HG03342 (cell line): ENCODE measurements around the gene DCTN2.
"Not testable (repeated sequence)": the region's sequence is repeated elsewhere in the genome, so short reads cannot be mapped to it uniquely, and the experiment has no call there.

Experiments
- ATAC-seq: cut with Tn5 transposase; IDR thresholded peaks from one replicate; pipeline ENCODE4 v1.9.1; 2021; ENCODE audit warnings: mild to moderate bottlenecking, moderate library complexity; ENCODE audit not compliant: unreplicated experiment

DCTN2 gene

DNA sequence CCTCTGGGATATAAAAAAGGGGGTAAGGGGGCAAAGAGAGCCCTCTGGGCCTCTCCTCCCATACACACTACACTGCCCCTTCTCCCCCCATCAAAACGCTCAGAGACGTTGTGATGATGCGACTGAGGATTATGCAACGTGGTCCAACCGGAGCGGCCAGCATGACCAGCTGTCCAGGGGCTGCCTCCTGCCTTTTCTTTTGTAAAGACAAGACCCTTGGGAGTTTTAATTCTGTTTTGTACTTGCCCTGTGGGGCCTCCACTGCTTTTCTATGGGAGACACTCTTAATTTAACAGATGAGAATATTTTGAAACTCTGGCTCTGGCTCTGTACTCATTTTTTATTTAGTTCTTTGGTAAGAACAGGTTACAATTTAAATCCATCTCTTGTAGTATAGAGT lies 17.2 kb downstream of the DCTN2 start:
- no peak for ATAC-seq

DNA sequence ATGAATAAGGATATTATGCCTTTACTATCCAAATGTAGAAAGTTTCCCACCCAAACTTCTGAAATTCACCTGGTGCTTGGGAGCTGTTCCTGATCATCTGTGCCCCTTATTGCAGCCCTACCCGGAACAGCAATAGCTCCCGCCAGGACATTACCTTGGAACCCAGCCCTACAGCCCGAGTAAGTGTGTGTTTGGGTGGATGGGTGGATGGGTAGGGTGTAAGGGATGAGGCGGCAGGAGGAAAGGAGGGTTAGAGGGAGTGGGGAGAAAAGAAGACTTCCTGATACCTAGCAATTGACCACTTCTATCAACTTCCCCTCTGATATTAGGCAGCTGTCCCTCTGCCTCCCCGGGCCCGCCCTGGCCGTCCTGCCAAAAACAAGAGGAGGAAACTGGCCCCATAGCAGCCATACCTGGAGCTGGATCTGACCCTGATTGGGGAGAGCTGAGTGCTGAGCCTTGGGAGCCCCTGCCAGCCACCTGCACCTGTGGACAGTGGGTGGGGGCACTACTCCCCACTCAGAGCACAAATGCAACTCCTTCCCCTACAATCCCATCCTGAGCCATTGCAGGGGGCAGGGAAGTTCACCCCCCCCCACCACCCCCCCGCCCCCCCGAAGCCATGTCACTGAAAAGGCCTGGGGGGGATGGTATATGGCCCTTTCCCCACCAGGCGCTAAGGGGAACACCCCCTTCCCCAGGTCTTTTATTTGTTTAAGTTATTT lies 18.0 kb downstream of the DCTN2 start:
- no peak for ATAC-seq

DNA sequence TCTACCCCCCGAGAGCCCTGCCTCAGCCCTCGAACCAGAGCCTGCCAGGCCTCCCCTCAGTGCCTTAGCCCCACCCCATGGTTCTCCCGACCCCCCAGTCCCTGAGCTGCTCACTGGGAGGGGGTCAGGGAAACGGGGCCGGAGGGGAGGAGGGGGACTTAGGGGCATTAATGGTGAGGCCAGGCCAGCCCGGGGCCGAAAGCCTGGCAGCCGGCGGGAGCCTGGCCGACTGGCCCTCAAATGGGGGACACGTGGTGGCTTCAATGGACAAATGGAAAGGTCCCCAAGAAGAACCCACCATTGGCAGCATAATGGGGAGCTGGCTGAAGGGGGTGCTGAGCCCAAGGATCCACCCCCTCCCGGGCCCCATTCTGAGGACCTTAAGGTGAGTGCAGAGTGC lies 18.8 kb downstream of the DCTN2 start:
- ATAC-seq: no peak

DNA sequence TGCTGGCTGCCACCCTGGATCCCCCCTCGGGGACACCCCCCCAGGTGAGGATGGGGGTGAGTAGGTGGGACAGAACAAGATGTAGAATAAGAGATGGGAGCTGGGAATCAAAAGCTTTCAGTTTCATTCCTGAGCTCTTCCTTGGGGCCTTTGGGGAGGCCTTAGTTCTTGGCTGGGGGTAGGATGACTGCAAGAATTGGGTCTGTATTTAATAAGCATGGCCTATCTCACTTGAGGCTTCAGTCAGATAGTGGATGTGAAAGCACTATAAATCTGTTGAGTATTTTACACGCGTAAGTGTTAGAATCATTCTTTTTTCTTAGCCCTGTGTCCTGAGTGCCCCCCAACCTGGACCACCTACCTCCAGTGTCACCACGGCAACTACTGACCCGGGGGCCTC lies 19.8 kb downstream of the DCTN2 start:
- no peak for ATAC-seq

DNA sequence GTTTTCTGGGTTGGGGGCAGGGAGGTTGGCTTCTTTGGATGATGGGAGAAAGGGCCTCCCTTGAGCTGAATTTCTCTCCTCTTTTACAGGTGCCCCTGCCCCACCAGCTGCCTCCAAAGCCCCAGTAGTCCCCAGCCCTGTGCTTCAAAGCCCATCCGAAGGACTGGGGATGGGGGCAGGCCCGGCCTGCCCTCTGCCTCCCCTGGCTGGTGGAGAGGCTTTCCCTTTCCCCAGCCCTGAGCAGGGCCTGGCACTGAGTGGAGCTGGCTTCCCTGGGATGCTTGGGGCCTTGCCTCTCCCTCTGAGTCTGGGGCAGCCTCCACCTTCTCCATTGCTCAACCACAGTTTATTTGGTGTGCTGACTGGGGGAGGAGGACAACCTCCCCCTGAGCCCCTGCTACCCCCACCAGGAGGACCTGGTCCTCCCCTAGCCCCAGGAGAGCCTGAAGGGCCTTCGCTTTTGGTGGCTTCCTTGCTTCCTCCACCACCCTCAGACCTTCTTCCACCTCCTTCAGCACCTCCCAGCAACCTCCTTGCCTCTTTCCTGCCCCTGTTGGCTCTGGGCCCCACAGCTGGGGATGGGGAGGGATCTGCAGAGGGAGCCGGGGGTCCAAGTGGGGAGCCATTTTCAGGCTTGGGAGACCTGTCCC lies 20.4 kb downstream of the DCTN2 start:
- no peak for ATAC-seq

DNA sequence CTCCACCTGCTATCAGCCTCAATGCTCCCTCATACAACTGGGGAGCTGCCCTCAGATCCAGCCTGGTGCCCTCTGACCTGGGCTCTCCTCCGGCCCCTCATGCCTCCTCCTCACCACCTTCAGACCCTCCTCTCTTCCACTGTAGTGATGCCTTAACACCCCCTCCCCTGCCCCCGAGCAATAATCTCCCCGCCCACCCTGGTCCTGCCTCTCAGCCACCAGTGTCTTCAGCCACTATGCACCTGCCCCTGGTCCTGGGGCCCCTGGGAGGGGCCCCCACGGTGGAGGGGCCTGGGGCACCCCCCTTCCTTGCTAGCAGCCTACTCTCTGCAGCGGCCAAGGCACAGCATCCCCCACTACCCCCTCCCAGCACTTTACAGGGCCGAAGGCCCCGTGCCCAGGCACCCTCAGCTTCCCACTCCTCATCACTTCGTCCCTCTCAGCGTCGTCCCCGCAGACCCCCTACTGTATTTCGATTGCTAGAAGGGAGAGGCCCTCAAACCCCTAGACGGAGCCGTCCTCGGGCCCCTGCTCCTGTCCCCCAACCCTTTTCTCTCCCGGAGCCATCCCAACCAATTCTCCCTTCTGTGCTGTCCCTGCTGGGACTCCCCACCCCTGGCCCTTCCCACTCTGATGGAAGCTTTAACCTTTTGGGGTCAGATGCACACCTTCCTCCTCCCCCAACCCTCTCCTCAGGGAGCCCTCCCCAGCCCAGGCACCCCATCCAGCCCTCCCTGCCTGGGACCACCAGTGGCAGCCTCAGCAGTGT lies 21.2 kb downstream of the DCTN2 start:
- ATAC-seq: no peak

DNA sequence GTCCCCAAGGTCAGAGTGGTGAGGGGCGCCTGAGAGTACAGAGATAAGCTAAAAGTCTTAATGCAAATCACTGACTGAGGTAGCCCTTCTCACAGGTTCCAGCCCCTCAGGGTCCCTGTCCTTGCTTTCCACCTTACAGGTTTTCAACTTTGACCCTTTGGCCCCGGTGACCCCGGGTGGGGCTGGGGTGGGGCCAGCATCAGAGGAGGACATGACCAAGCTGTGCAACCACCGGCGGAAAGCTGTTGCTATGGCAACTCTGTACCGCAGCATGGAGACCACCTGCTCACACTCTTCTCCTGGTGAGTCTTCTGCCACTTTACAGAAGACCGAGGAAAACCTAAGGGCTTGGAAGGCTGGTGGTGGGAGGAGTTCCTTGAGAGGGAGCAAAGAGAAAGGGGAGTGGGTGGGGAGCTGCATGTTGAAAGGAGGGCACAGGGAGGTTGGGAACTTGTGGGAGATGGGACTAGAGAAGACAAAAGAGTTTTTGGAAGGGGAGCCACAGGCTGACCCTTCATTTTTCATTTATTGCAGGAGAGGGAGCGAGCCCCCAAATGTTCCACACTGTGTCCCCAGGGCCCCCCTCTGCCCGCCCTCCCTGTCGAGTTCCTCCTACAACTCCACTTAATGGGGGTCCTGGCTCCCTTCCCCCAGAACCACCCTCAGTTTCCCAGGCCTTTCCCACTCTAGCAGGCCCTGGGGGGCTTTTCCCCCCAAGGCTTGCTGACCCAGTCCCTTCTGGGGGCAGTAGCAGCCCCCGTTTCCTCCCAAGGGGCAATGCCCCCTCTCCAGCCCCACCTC lies 22.0 kb downstream of the DCTN2 start:
- no peak for ATAC-seq

DNA sequence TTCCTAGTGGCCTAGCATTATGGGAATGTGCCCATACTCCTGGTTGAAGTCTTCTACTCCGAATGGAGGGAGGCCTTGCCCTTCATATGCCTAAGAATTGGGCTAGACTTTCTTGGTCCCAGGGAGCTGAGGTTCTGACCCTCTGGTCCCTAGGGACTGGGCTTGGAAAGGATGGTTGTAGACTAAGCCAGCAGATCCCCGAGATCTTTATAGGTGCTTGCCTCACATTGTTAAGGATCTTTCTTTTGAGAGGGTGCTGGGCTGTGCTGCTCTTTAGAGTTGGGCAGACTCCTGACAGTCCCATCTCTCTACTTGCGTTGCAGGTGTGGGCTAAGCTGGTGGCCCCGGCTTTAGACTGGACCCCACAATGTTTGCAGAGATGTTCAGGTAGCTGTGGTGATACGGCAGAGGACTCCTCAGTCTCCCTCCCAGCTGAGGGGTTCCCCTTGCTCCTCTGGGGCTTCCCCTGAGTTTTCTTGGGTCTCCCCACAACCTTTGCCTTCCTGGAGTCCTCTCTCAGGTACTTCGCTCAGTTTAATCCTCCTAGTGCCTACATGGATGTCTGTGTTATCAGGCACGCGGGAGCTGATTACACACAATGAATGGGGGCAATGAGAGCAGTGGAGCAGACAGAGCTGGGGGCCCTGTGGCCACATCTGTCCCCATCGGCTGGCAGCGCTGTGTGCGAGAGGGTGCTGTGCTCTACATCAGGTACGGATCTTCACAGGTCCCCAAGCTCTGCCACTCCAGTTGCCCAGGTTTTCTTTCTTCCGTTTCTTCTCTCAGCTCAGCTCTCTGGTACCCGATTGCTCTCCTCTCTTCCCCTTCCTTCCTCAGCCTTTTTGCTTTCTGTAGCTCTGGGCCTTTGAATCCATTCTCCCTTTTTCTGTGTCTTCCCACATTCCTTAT lies 23.0 kb downstream of the DCTN2 start:
- no peak for ATAC-seq

DNA sequence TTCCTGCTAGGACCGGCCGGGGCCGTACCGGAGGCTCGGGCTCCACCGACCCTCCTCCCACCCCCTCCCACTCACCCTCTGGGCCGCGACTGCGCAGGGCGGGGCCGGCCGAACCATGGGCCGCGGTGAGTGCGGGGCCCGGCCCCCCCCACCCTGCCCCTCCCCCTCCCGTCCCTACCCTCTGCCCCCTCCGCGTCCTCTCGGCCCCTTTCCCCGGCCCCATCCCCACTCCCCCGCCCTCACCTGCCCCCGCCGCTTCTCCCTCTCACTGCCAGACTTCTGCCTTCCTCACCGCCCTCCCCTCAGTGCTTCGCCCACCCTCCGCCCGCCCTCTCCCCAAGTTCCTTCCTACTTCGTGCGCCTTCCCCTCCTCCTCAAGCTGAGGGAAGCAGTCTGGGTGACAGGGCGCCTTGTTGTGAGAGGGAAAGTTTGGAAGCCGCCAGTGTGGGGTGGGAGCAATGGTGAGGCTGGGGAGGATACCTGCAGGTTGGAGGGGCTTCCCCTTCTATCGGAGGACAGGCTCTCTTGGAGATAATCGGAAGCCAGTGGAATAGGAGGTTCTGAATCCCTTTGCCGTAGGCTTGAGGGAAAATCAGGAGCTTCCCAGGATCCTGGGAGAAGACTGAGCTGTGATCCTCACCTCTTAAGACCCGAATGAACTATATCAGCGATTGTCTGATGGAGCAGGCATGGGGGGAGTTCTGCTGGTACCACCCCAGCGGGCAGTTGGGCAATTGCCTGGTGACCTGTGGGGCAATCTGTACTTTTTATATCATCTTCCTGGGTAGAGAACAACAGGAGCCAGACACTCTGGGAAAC lies 23.9 kb downstream of the DCTN2 start:
- no peak for ATAC-seq

DNA sequence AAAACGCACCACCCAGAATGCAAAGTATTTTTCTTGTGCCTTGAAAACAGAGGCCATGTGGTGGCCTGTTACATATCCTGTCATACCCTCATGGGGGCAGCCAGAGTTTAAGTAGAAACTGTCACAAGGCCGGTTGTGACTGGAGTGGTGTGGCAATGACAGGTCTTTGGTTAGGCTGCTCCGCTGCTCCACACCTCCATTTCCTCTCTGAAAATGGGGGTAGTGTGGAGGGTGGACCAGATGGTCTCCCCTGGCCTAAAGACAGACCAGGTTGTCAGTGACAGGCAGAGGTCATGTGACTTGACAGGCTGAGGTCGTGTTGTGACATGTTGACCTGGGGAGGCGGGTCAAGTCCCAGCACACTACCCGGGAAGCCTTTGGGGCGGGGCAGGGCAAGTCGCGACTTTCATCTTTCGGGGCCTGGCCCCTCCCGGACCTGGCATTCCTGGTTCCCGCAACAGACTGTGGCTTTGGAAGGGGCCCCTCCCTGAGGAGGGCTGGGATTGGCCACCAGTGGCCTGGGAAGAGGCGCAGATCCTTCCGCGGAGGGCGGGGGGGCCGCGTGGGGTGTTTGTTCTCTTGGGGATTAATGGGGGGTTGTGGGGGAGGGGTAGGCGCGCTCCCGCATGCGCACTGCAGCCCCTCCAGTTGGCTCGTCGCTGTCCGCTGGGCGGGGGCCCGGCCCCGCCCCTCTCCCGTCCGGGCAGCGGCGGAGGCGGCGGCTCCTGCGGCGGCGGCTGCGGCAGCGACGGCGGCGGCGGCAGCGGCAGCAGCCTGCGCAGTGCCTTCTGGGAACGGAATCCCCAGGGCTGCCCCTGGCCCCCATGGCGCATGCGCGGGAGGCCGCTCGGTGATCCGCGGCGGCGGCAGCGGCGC lies 24.7 kb downstream of the DCTN2 start, which contains the start of gene MBD6:
MBD6 (plus strand) TSS at position 814 of the 876 bp plus-strand sequence. CDS start 1,480 bp downstream, outside the sequence.
- ATAC-seq: peak; percentile 37

DNA sequence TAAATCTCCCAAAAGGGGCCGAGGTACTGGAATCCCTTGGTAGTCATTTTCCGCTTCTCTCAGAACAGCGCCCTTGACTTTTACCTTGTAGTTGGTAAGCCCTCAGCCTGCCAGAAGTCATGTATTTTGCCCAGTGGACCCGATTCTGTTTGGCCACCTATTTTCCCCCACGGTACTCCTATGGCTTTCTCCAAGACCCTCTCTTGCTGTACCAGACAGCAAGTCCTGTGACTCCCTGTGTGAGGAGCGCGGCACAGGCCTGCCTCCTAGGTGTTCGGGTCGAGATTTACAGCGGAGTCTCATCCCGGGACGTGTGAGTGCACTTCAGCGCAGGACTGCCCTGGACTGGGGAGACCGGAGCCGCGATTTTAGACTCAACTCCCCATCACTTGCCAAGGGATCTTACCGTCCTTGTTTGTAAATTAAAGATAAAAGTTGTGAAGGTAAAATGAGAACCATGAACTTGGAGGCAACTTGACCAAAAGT lies 25.4 kb downstream of the DCTN2 start:
- ATAC-seq: no peak

DNA sequence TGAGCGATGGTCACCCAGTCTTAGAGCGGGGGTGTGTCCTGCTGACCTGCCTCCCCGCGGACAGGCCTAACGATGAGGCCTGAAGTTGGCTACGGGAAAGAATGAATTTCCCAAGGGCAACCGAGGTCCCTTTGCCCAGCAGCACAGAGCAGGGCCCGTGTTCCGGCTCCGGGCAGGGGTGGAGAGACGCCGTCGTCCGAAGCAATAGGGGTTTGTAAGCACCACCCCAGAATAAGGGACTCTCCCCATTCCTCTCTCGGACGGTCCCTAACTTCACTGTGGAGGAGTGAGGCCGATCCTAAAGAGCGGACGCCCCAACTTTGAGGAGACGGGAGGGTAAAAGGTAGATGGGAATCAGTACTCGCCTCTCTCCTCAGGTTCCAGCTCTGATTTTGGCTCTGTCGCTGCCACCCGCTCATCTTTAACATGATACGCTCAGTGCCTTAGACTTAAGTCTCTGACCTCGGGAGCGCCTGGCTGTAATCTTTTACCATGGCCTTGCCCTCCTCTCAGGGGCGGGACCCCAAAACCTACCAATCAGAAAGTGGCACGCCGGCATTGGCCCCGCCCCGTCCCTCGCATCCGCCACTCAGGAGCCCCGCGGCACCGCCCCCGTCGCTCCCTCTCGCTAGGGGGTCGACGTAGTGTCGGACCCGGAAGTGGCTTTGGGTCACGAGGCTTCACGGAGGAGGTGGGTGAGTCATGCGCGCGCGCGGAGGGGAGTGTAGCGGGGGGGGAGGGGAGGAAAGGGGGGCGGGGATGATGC lies 26.8 kb downstream of the DCTN2 start, which contains the start of gene DDIT3:
DDIT3 (minus strand) TSS at position 462 of the 766 bp plus-strand sequence. CDS start 3,108 bp downstream, outside the sequence.
- ATAC-seq: peak; percentile 64

DNA sequence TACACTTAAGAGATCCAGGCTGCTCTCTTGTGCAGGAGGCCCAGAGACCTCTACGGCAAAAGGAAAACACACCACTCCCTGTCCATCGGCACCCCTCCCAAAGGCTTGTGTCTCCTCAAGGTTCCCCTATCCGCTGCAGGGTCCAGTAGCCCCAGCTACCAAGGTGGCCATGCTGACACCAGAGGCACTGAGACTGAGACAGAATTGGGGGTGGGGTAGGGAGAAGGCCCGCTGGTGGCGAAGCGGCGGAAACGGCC lies 27.3 kb downstream of the DCTN2 start:
- ATAC-seq: peak; percentile 2

DNA sequence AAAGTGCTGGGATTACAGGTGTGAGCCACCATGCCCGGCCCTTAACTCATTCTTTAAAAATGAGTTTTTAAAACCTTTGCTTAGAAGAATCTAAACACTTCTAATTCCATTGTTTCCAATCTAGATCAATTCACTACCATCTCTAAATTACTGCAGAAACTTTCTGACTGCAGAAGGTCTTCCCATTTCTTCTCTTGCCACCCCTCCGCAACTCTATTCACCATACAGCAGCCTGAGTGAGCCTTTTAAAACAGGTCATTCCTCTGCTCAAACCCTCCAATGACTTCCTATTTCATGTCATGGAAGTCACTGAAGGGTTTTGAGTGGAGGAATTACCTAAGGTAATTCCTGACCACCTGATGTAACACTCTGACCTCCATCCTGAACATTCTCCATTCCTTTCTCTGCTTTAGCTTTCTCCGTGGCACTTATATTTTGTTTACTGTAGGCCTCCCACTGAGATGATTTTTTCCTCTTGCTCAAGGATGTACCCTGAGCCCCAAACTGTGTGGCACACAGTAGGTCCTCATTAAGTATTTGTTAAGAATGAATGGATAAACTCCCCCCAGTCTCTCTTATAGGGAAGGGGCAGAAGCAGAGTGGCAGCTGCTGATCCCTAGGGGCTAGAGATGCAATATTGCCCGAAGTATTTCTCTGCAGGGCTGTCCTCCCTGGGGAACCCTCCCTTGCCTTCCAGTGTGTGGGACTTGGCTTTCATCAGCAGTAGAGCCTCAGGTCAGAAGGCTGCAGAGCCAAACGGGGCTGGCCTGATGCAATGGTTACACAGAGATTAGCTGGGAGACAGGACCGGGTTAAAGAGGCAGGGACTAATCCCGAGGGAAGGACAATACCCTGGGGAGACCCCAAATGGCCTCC lies 27.8 kb downstream of the DCTN2 start:
- no peak for ATAC-seq

DNA sequence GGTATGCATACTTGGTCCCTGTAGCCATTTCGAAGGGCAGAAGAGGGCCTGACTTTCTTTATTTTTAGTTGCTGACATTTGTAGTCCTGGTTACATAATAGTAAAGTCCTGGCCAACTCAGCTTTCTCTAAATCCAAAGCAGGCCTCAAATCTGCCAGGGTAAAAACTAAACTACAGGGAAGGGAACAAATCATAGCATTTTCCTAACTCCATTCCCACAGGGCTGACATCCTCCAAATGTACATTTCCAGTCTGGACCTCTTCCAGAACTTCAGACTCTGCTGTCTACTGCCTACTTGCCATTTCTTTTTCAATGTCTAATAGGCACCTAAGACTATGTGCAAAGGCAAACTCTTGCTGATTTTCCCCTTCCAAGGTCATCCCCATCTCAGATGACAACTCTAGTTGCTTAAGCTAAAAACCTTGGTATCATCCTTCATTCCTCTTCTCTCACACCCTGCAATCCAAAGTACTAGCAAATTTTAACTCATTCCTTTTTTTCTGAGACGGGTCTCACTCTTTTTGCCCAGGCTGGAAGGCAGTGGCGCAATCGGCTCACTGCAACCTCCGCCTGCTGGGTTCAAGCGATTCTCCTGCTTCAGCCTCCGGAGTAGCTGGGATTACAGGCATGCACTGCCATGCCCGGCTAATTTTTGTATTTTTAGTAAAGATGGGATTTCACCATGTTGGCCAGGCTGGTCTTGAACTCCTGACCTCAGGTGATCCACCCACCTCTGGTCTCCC lies 28.6 kb downstream of the DCTN2 start:
- ATAC-seq: no peak

DNA sequence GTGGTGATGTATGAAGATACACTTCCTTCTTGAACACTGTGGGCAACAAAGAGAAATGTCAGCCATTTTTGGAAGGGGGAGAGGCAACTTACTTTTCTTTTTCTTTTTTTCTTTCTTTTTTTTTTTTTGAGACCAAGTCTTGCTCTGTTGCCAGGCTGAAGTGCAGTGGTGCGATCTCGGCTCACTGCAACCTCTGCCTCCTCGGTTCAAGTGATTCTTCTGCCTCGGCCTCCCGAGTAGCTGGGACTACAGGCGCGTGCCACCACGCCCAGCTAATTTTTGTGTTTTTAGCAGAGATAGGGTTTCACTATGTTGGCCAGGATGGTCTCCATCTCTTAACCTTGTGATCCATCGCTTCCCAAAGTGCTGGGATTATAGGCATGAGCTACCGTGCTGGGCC lies 29.3 kb downstream of the DCTN2 start:
- ATAC-seq: not testable (repeated sequence)
